NCI-H510A treated with DMSO at 0.1 percent for 48 hours (cell line): Measurements from ENCODE around the gene KDM3A.

Source experiments
- DNase-seq: peaks from one replicate; lab custom pipeline; 2025; lab: John Stamatoyannopoulos, UW

The KDM3A gene

DNA sequence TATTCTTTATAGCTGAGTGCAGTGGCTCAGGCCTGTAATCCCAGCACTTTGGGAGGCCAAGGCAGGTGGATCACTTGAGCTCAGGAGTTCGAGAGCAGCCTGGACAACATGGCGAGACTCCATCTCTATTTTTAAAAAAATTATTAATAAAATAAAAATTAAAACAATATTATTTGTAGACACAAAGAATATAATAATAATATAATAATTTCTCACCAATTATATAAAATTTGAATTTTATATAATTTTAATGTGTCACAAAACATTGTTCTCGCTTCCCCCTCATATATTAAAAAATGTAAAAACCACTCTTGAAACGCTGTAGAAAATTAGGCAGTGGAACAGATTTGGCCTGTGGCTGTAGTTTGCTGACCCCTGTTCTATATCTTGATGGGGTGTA is 5.6 kb upstream of the KDM3A start:
- no peak for DNase-seq

DNA sequence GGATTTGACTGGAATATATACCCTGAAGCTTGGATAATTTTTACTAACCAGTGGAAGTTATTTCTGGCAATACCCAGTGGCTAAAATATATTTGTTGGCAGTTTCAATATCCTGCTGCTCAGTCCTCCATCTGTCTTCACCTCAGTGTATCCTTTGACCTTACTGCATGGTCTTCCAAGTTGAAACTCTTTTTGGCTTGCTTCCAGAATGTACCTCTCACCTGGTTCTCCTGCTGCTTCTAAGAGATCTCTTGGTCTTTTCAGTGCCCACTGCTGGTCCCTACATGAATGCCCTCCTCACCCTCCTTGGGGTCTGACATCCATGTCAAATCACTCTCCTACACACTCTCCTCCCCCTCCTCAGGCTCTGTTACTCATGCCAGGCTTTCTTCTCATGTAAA is 4.8 kb upstream of the KDM3A start:
- no peak for DNase-seq

DNA sequence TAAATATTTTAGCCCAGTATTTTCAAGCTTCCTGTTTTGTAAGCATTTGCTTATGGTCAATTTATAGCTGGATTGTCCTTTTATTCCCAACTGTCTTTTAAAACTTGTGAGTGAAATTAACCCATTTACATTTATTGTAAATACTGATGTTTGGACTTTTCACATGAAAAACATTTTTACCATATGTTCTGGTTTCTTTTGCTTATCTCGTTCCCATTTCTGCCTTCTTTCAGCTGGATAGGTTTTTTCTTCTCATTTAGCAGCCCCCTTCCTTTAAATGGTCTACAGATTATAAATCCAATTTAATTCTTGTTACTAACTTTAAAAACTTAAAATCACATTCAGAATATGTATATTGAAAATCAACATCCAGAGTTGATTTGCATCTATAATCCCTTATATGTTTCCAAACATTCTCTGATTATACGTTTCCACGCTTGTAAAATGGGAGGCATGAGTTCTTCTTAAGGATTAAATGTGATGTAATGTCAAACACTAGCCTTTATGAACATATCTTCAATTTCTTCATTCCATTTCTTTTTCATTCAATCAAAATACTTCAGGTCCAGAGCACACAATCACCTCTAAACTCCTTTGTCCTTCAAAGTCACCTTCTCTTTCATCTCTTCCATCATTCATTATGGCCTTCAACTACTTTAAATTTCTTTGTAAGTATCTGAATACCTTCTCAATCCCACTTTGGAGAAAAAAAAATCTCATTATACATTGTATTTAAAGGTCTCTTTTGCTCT is 1.1 kb upstream of the KDM3A start:
- DNase-seq, result no peak

DNA sequence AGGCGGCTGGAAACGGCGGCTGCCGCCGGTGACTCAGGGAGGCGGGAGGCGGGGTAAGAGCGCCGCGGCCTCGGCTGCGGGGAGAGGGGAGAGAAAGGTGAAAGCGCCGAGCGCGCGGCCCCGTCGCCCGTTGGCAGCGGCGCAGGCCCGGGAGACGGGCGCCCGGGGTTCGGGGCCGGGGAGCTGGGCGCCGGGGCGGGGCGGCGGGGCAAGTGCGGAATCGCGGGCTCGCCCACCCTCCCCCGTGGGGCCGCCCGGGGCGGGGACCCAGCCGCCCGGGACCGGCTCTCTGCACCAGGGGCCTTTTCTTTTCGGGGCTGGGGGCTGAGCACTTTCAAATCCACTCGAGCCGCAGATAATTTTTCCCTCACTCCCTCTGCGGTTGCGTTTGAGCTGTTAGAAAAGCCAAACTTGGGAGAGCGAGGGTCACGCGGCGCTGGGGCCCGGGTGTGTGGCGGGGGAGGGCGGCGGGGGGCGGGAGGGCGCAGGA is 266 bp downstream of the KDM3A start:
- DNase-seq, result no peak

DNA sequence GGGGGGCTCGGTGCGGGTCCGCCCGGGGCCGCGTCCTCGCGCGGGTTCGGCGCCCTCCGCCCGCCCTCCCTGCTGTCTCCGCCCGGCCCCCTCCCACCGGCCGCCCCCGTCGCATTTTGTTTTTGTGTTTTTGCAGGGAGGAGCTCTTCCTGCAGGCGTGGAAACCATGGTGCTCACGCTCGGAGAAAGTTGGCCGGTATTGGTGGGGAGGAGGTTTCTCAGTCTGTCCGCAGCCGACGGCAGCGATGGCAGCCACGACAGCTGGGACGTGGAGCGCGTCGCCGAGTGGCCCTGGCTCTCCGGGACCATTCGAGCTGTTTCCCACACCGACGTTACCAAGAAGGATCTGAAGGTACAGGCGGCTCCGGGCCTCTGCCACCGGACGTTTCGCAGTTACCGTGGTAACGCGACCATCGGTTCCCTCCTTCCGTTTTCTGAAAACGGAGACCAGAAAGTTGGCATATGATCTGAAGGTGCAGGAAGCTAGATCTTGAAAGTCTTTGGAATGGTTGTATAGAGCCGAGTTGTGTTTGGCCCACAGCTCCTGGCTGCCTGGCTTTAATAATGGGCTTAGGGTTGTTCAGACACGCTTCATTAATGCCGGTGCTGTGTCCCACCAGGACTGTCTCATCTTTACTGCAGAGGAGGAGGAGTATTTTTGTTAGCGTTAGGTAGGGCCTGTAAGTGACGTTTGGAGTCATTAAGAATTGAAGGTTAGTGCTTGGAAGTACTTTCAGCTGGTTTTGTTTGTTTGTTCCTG is 891 bp downstream of the KDM3A start:
- peak; percentile 32 for DNase-seq

DNA sequence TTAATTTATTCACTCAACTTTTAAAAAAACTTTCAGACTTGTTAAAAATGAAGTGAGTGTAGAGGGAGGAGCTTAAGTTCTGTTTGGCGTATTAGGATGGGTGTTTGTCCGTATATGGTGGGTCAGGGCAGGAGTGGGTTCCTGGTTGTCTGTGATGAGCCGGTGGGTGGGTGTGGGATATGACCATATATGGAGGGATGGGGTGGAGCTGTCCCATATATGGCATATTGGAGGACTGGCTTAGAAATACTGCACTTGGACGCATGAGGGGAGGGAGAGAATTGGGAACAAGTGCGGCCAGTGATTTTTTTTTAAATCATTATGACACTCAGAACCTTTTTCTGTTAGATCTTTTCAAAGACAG is 1.5 kb downstream of the KDM3A start:
- peak; percentile 64 for DNase-seq

DNA sequence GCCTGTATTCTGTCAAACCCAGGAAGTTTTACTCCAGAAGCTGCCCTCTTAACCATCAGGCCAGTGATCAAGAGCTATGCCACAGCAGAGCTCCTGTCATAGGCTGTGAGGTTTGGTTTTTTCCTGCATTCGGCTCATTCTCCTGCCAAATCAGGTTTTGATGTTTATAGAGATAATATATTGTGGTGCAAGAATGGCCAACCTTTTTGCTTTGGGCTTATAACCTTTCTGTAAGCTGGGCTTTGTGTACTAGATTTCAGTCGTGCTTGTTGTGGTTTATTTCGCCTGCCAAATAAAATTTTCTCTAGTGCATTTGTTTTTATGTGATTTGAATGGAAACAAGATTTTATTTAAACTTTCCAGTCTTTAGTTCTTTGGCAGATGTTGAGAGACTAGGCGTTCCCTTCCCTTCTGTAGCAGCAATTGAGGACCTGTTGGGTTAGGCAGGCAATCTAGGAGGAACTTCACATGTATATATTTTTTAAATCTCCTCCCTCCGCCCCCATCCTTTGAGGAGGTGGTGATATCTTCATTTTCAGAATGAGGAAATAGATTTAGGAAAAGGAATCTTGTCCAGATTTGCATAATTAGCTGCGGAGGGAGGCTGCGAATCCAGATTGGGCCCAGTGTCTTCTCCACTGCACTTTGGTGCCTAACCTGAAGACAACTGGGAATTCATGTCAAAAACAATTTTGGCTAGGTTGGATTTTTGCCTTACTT is 2.6 kb downstream of the KDM3A start:
- DNase-seq, result no peak

DNA sequence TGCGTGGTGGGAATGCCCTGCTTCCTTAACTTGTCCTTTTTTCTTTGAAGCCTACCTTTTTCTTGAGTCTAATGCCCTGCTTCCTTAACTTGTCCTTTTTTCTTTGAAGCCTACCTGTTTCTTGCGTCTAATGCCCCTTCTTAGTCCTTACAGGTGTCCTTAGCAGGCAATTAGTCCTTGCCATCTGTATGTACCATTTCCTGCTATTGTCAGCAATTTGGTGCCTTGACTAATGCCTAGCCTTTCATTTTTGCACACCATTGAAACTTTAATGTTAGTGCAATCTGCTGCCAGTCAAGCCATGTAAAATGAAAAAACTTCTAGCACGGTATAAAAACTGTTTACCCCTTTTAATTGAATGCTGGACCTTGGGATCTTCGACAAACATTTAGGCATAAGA is 4.3 kb downstream of the KDM3A start:
- no peak for DNase-seq

DNA sequence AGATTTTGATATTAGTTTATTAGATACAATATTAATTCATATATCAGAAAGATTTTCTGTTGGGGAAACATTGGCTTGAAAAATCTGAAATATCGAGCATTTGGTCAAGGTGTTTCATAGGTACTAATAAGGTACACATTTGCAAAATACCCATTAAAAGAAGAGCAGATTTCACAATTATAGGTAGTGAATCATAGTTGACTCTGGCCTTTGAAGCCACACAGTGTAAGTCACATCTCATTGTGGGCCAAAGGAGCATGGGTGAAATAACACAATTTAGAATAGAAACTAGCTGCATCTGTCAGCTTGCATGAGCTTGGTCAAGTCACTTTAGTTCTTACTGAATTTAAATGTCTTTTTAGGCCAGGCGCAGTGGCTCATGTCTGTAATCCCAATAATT is 4.9 kb downstream of the KDM3A start:
- DNase-seq, result no peak

DNA sequence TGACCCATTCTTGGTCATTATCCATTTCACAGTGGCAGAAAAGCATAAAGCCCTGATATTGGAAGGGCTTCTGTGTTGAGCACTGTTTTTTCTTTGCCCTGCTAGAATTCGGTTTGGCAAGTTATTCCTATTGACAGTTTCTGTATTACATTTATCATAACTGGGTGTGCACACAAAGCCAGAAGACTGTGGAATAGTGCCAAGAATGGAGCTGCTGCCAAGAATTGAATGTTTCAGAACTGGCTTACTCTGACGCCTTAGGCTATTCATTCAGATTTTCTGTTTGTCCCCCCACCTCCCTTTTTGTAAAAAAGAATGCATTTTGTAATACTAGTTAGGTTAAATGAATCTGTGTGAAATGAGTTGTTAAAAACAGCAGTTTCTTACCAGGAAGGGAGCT is 12.7 kb downstream of the KDM3A start:
- DNase-seq, result no peak

DNA sequence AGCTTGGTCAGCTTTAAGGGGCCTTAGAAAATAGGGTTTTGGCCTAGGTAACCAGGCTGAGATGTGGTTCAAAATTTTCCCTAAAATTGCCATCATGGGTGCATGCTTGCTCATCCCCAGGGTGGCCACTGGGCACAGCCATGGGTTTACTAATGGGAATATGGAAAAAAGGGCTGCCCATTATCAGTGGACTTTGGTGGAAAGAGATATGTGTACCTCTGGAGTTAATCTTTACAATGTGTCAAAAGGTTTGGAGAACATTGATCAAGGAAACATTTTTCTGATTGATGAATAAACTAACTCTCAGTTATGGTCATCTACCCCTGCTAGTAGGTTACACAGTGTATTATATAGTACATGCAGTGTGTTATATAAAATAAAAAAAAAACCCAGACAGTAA is 13.1 kb downstream of the KDM3A start:
- no peak for DNase-seq

DNA sequence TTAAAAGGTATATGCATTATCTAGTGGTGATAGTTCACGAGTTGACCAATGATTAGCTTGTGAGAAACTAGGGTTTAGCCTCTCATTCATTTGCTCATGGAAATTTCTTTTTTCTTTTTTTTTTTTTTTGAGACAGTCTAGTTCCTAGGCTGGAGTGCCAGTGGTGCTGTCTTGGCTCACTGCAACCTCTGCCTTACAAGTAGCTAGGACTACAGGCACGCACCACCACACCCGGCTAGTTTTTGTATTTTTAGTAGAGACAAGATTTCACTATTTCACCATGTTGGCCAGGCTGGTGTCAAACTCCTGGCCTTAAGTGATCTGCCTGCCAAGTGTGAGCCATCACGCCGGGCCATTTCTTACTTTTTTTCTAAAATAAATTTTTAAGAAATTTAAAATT is 14.0 kb downstream of the KDM3A start:
- DNase-seq, result no peak

DNA sequence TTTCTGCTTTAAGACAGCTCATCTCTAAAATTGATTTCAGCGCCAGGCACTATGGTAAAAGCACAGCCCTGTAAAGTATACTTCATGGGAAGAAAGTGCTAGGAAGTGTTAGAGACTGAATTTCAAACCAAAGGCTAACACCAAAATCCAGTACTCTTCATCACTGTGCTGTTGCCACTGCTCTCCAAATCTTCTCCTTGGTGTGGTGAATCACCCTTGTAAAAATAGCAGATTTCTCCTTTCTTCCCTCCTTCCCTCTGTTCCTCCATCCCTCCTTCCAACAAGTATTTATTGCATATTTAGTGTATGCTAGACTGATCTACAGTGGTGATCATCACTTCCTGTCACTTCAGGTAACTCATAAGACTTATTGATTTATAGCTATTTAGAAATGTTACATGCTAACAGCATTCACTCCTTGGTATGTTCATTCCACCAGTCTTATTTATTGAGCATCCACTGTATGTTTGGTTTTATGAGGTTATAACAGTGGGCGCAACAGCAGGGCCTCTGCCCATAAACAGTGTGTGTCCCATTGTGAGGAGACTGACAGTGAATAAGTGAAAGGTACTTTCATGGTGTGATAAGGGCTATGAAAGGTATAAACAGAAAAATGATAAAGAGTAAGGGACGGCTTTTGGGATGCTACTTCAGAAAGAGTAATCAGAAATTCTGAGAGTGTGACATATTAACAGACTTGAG is 20.0 kb downstream of the KDM3A start:
- DNase-seq, result no peak

DNA sequence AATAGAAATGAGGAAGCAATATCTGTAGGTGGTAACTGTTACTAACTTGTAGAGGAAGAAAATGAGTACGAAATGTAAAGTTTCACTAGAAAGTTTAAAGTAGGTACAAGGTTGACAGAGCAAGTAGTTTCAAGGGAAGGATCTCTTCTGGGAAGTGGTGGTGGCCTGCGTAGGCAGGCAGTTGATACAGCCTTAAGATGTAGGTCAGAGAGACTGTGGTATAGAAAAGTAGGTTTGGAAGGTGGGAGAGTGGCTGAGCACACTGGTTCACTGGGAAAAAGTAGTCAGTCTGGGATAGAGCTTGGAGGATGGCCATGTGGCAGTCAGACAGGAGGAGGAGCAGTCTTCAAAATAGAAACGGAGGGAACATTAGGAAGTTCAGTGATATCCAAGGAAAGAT is 23.5 kb downstream of the KDM3A start:
- no peak for DNase-seq

DNA sequence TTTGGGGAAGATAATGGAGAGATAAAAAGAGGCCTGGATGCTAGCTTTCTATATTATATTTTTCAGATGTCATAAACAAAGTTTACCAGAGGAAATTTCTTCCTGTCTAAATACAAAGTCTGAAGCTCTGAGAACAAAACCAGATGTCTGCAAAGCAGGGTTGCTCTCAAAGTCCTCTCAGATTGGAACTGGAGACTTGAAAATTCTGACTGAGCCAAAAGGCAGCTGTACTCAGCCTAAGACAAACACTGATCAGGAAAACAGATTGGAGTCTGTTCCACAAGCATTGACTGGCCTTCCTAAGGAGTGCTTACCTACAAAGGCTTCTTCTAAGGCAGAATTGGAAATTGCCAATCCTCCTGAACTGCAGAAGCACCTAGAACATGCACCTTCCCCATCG is 25.1 kb downstream of the KDM3A start:
- DNase-seq, result no peak

DNA sequence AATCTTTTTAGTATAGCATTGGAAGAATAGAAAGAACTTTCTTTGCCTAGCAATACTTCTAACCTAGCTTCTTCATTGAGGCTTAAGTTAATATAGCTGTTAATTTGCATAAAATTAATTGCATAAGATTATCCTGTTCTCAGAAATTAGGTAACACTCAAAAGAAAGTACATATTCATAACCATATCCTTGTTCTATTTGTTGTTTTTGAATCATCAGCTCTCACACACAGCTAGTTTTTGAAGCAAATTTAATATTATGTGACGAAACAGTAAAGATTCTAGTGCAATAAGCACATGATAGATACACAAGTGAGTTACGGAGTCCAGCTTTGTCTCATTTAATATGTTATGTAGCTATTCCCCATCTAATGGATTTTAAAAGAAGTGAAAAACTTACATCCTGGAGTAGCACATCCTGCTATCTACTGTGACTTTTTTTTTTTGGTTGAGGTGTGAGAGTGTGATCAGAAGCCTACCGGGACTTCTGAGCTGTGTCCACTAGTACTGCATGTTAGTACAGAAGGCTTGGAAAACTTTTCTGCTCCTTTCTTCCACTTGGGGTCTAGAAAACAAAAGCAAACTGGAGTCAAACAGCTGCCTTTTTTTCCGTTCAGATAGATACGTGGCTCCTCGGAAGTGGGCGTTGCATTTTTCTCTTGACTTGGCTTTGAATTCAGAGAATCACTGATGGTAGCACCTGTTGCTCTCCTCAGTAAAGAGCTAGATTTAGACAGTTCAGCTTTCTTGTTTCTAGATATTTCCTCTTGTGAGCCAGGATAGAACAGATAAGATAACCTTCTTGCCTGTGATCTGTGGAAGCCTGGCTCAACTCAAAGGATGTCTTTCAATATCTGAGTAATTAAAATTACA is 27.2 kb downstream of the KDM3A start:
- no peak for DNase-seq

DNA sequence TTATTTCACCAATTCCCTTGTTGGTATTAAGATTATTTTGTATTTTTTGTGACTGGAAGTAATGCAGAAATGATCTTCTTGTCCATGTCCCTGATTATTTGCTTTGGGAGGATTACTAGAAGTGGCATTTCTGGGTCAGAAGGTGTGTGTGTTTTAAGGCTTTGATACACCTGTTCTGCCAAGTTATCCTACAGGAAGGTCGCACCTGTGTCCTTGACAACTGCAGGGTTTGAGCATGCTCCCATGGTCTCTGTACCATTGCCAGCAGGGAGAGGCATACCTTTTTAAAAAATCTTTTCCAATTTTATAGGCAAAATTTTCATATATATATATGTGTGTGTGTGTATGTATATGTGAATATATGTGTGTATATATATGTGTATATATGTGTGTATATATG is 29.7 kb downstream of the KDM3A start:
- DNase-seq, result no peak

DNA sequence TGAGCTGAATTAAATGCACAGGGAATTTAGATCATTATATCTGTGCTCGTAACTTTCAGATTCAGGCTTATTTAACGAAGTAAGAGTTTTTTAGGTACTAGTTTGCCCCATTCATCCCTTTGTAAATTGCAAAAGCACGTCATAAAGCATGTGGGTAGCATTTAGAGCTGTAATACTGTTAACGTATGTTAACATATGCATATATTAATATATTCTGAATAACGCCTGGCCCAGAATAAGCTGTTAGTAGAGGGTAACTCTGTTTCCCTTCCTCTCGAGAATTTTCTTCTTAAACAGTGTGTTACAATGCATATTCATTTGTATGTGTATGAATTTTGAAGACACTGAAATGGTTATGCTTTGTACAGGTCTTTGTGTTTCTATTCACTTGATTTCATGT is 30.5 kb downstream of the KDM3A start:
- no peak for DNase-seq

DNA sequence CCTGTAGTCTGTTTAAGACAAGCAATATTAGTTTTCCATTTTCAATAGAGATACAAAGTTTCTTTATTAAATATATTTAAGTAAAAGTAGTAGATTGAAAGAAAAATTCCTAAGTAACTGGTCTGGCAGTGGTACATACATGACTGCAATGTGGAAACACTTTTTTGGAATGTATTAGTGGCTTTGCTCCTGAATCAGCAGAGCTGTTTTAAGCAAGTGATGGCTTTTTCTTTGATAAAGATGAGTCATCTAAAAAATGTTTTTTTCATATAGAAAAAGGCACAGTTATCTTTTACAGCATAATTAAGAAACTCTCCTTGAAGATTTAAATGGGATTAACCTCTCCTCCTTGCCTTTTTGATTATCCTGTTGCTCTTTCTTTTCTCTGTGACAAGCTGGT is 34.9 kb downstream of the KDM3A start:
- no peak for DNase-seq

DNA sequence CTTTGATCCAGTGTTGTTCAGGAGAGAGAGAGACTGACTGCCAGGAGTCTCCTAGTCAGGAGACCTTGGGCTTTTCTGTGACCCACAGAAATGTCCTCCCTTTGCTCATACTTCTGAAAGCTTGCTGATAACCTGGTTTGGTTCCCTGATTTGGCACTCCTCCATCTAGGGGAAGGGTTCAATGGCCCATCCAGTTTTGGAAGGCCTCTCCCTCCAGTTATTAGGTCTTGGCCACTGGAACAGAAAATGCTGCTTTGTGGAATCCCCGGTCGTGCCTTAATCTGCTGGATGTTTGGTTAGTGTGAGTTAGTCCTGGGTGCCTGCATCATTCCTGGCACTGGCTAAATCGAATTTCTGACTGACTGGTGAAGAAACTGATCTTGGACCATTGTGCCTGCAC is 35.7 kb downstream of the KDM3A start:
- DNase-seq, result no peak

DNA sequence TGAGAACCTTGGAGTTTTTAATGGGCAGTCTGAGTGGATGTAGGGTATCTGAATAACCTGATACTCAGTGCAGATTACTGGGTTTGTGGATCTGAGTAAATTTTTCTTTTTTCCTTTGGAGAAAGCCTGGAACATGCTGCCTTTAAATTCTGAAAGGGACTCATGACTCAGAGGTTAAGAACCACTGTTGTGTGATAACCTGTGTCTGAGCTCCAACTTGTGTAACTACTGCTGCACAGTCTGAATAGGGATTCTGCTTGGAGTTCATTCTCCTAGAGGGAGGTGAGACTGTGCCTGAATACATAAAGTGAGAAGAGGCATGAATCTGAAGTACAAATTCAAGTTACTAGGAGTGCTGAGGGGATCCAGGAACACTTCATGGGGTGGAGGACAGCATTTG is 36.2 kb downstream of the KDM3A start:
- no peak for DNase-seq
